HEK293 (cell line): Measurements from ENCODE around the gene NGLY1.

Source experiments
- CTCF ChIA-PET: fragments of 350-600 bp; formaldehyde crosslinking; extraction: SDS; loops from one replicate; lab custom pipeline; 2021; ENCODE audit warnings: antibody characterized with exemption; lab: Yijun Ruan, JAX
- POLR2A ChIA-PET: fragments of 300-600 bp; formaldehyde crosslinking; extraction: SDS; loops from one replicate; lab custom pipeline; 2020; ENCODE audit warnings: antibody characterized with exemption, inconsistent platforms; lab: Yijun Ruan, JAX
- H3K27ac ChIP-seq: fragments of 200-500 bp; sonication (Bioruptor generic); 2 replicates; pipeline ENCODE4 v1.5.1; 2014; ENCODE audit warnings: low read depth, low read length, control low read depth, inconsistent platforms; ENCODE audit errors: extremely low read depth
- H3K36me3 ChIP-seq, 2 experiments: fragments of 200-500 bp in 1 of 2; sonication (Bioruptor generic) in 1 of 2; 1 replicate in 1 of 2; 2 replicates in 1 of 2; pipeline ENCODE4 v1.5.1; 2014 to 2017; ENCODE audit warnings: inconsistent platforms in 2 of 2, low read length in 2 of 2; ENCODE audit not compliant: control insufficient read depth in 2 of 2, insufficient read depth in 1 of 2
- H3K4me1 ChIP-seq: fragments of 200-500 bp; sonication (Bioruptor generic); 2 replicates; pipeline ENCODE4 v1.5.1; 2014; ENCODE audit warnings: mild to moderate bottlenecking, low read length, inconsistent platforms; ENCODE audit not compliant: control insufficient read depth, insufficient read depth
- H3K4me3 ChIP-seq: 2 replicates; pipeline ENCODE4 v1.5.1; 2011; ENCODE audit warnings: low read depth, mild to moderate bottlenecking, control low read depth, low read length, moderate library complexity
- H3K9me3 ChIP-seq: fragments of 200-500 bp; sonication (Bioruptor generic); 2 replicates; pipeline ENCODE4 v1.5.1; 2014; ENCODE audit warnings: low read depth, low read length, inconsistent platforms; ENCODE audit not compliant: control insufficient read depth, insufficient read depth
- EGR2 ChIP-seq: fragments of 450-650 bp; formaldehyde crosslinking; IDR thresholded peaks from 2 replicates; pipeline ENCODE4 v1.5.1; 2016; ENCODE audit warnings: low read depth, missing biosample characterization, missing genetic modification characterization
- PRDM1 ChIP-seq: fragments of 450-650 bp; formaldehyde crosslinking; IDR thresholded peaks from 2 replicates; pipeline ENCODE4; 2016; ENCODE audit warnings: missing biosample characterization, missing genetic modification characterization
- SALL2 ChIP-seq: fragments of 450-650 bp; formaldehyde crosslinking; IDR thresholded peaks from 2 replicates; pipeline ENCODE4 v1.5.0; 2017; ENCODE audit warnings: missing biosample characterization, mild to moderate bottlenecking, missing genetic modification characterization, borderline replicate concordance
- SP2 ChIP-seq: fragments of 450-650 bp; formaldehyde crosslinking; IDR thresholded peaks from 2 replicates; pipeline ENCODE4 v1.5.1; 2016; ENCODE audit warnings: missing biosample characterization, missing genetic modification characterization
- TRIM28 ChIP-seq: IDR thresholded peaks from 2 replicates; pipeline ENCODE4 v1.6.1; 2011; ENCODE audit warnings: low read length, control low read depth, borderline replicate concordance
- ZBTB17 ChIP-seq: fragments of 450-650 bp; formaldehyde crosslinking; IDR thresholded peaks from 2 replicates; pipeline ENCODE4 v1.5.1; 2016; ENCODE audit warnings: missing biosample characterization, missing genetic modification characterization
- ZBTB8A ChIP-seq: fragments of 450-650 bp; formaldehyde crosslinking; IDR thresholded peaks from 2 replicates; pipeline ENCODE4 v1.5.1; 2016; ENCODE audit warnings: missing biosample characterization, missing genetic modification characterization
- ZNF133 ChIP-seq: fragments of 450-650 bp; formaldehyde crosslinking; IDR thresholded peaks from 2 replicates; pipeline ENCODE4 v1.5.1; 2016; ENCODE audit warnings: missing biosample characterization, missing genetic modification characterization
- ZNF140 ChIP-seq: fragments of 450-650 bp; formaldehyde crosslinking; IDR thresholded peaks from 2 replicates; pipeline ENCODE4 v1.5.1; 2016; ENCODE audit warnings: missing biosample characterization, missing genetic modification characterization
- ZNF148 ChIP-seq: fragments of 450-650 bp; formaldehyde crosslinking; IDR thresholded peaks from 2 replicates; pipeline ENCODE4 v1.5.0; 2017; ENCODE audit warnings: missing biosample characterization, missing genetic modification characterization, borderline replicate concordance
- ZNF184 ChIP-seq: fragments of 450-650 bp; IDR thresholded peaks from 2 replicates; pipeline ENCODE4 v1.5.1; 2018; ENCODE audit warnings: missing biosample characterization, mild to moderate bottlenecking, missing genetic modification characterization
- ZNF202 ChIP-seq: fragments of 450-650 bp; formaldehyde crosslinking; IDR thresholded peaks from 2 replicates; pipeline ENCODE4 v1.5.1; 2016; ENCODE audit warnings: missing biosample characterization, missing genetic modification characterization, borderline replicate concordance
- ZNF416 ChIP-seq: fragments of 450-650 bp; formaldehyde crosslinking; IDR thresholded peaks from 2 replicates; pipeline ENCODE4 v1.5.1; 2016; ENCODE audit warnings: missing biosample characterization, missing genetic modification characterization
- ZNF529 ChIP-seq: fragments of 450-650 bp; formaldehyde crosslinking; IDR thresholded peaks from 2 replicates; pipeline ENCODE4 v1.5.1; 2017; ENCODE audit warnings: missing genetic modification characterization, missing biosample characterization; ENCODE audit not compliant: insufficient replicate concordance
- ZNF530 ChIP-seq: fragments of 450-650 bp; formaldehyde crosslinking; IDR thresholded peaks from 2 replicates; pipeline ENCODE4 v1.5.1; 2016; ENCODE audit warnings: low read depth, missing biosample characterization, missing genetic modification characterization
- ZNF549 ChIP-seq: fragments of 450-650 bp; IDR thresholded peaks from 2 replicates; pipeline ENCODE4 v1.5.1; 2018; ENCODE audit warnings: missing biosample characterization, missing genetic modification characterization, mild to moderate bottlenecking, inconsistent platforms, moderate library complexity
- ZNF555 ChIP-seq: fragments of 450-650 bp; formaldehyde crosslinking; conservative IDR thresholded peaks from 2 replicates; pipeline ENCODE4 v1.5.1; 2017; ENCODE audit warnings: missing biosample characterization, mild to moderate bottlenecking, missing genetic modification characterization, inconsistent platforms
- ZNF629 ChIP-seq: fragments of 450-650 bp; formaldehyde crosslinking; IDR thresholded peaks from 2 replicates; pipeline ENCODE4 v1.5.1; 2017; ENCODE audit warnings: missing biosample characterization, missing genetic modification characterization
- ZNF785 ChIP-seq: fragments of 450-650 bp; formaldehyde crosslinking; IDR thresholded peaks from 2 replicates; pipeline ENCODE4 v1.5.1; 2016; ENCODE audit warnings: missing biosample characterization, missing genetic modification characterization
- ZSCAN16 ChIP-seq: fragments of 450-650 bp; formaldehyde crosslinking; IDR thresholded peaks from 2 replicates; pipeline ENCODE4 v1.5.1; 2016; ENCODE audit warnings: missing biosample characterization, missing genetic modification characterization
- TF ChIP-seq, protein P1 (sequence below): fragments of 450-650 bp; formaldehyde crosslinking; IDR thresholded peaks from 2 replicates; pipeline ENCODE4 v1.5.1; 2017; ENCODE audit warnings: missing biosample characterization, missing genetic modification characterization
- TF ChIP-seq, protein P2 (sequence below): fragments of 450-650 bp; formaldehyde crosslinking; IDR thresholded peaks from 2 replicates; pipeline ENCODE4 v1.5.1; 2016; ENCODE audit warnings: missing biosample characterization, missing genetic modification characterization

NGLY1 gene

DNA sequence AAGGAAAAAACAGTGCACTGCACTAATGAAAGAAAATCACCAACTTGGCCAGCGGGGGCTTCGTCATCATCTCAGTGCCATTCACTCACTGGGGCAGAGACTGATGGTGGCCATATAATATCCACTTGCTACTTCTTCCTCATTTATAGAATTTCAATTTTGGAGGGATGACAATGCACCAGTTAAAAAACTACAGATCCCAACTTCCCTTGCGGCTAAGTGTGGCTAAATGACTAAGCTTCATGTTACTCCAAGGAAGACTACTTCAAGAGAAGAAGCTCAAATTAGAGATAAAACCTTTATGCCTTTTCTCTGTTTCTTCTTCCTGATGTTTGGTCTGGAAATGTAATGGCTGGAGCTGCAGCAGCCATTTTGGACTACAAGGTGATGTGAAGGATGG is 38.8 kb downstream of the NGLY1 start:
- CTCF ChIA-PET: interaction anchor here (1.1 kb wide), 1 partner anchor 14 kb away, joined by 3 read pairs; no protein-coding TSS in a partner anchor
- POLR2A ChIA-PET: no interaction called here

DNA sequence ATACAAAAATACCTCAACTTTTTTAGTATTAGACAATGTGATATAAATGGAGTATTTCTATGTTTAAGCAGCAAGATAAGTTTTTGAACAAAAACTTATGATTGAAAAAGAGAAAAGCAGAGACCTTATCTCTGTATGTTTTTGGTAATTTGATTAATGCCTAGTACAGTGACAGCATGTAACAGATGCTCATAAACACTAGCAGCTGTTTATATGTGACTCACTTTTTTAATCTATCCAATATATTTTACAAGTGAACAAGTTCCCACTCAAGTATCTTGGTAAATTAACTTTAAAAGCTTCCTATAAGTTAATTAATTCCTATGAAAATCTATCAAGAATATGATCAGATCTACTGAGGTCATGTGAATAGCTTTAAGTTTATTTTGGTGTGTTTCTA is 55.1 kb downstream of the NGLY1 start:
- POLR2A ChIA-PET: no interaction called here
- CTCF ChIA-PET: no interaction called here

More for the DNA sequence above, 38.8 kb downstream of the NGLY1 start:
- Histone ChIP-seq H3K27ac (no peak overlapping the region), H3K36me3 (peaks cover 0 to 27% of the 10 kb centered on the region in 2 experiments; a peak in 2 of 3 replicates), H3K9me3 (no peaks in the 10 kb centered on the region), H3K4me1 (no peaks in the 10 kb centered on the region)
- TF ChIP-seq SP2 (tag by site-specific recombination) (no peak), ZNF549 (tag by site-specific recombination) (no peak), ZNF184 (tag by site-specific recombination) (no peak), ZNF529 (no peak), EGR2 (tag by site-specific recombination) (no peak), ZNF530 (tag by site-specific recombination) (no peak), ZNF202 (no peak), ZNF785 (tag by site-specific recombination) (no peak), ZNF148 (tag by site-specific recombination) (no peak), SALL2 (tag by site-specific recombination) (no peak), ZNF416 (tag by site-specific recombination) (no peak), ZNF555 (tag by site-specific recombination) (no peak), ZNF140 (no peak), ZBTB8A (no peak), ZSCAN16 (tag by site-specific recombination) (no peak), TRIM28 (no peak), ZBTB17 (tag by site-specific recombination) (no peak), ZNF133 (tag by site-specific recombination) (no peak)
- TF ChIP-seq, protein P1, sequence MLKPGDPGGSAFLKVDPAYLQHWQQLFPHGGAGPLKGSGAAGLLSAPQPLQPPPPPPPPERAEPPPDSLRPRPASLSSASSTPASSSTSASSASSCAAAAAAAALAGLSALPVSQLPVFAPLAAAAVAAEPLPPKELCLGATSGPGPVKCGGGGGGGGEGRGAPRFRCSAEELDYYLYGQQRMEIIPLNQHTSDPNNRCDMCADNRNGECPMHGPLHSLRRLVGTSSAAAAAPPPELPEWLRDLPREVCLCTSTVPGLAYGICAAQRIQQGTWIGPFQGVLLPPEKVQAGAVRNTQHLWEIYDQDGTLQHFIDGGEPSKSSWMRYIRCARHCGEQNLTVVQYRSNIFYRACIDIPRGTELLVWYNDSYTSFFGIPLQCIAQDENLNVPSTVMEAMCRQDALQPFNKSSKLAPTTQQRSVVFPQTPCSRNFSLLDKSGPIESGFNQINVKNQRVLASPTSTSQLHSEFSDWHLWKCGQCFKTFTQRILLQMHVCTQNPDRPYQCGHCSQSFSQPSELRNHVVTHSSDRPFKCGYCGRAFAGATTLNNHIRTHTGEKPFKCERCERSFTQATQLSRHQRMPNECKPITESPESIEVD: no peak
- TF ChIP-seq, protein P2, sequence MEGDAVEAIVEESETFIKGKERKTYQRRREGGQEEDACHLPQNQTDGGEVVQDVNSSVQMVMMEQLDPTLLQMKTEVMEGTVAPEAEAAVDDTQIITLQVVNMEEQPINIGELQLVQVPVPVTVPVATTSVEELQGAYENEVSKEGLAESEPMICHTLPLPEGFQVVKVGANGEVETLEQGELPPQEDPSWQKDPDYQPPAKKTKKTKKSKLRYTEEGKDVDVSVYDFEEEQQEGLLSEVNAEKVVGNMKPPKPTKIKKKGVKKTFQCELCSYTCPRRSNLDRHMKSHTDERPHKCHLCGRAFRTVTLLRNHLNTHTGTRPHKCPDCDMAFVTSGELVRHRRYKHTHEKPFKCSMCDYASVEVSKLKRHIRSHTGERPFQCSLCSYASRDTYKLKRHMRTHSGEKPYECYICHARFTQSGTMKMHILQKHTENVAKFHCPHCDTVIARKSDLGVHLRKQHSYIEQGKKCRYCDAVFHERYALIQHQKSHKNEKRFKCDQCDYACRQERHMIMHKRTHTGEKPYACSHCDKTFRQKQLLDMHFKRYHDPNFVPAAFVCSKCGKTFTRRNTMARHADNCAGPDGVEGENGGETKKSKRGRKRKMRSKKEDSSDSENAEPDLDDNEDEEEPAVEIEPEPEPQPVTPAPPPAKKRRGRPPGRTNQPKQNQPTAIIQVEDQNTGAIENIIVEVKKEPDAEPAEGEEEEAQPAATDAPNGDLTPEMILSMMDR (tag by site-specific recombination): no peak
- TF ChIP-seq, all 188 proteins: peak for 0
- no peak overlapping the region for H3K4me3 ChIP-seq

More for the DNA sequence above, 55.1 kb downstream of the NGLY1 start:
- no peak overlapping the region for H3K27ac ChIP-seq
- no peak overlapping the region for H3K4me3 ChIP-seq
- no peaks in the 10 kb centered on the region for H3K4me1 ChIP-seq
- TF ChIP-seq, protein P1: peak; percentile 42; the same call in 1 of the 2 replicates
- TF ChIP-seq PRDM1 (tag by site-specific recombination) (no peak), ZNF629 (tag by site-specific recombination) (no peak)
- peaks cover 0 to 33% of the 10 kb centered on the region in 2 experiments; a peak in 1 of 3 replicates for H3K36me3 ChIP-seq
- H3K9me3 ChIP-seq: no peaks in the 10 kb centered on the region
